Measurements from ENCODE around the gene TWF1.
"Not testable (repeated sequence)": the region's sequence is repeated elsewhere in the genome, so short reads cannot be mapped to it uniquely, and the experiment has no call there.

Gene TWF1

GRCh38 chr12:43805860-43806736, at the start of gene TWF1:
TSS of gene TWF1 (minus strand) at chr12:43806317. CDS start at chr12:43806245, 72 bp downstream.
- FAIRE-seq, result no peak

GRCh38 chr12:43852744-43853143, 46.6 kb upstream of the TWF1 start:
- FAIRE-seq, result no peak

DNA sequence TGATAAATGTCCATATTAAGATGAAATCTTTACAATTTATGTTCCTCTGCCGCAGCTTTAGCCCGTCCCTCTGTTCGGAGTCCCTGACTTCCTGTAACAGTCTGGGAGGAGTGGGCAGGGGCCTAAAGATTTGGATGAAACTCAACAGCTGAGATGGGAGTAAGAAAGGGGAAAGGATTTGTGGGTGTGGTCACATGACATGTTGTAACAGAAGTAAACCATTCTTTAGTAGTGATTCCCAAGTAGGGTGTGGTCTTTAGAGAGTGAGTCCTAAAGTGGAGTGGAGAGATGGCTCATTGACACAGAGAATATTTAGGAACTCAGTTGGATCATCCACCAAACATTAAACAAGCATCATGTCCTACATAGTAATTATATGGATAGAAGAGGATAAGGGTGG, 42.7 kb upstream of the TWF1 start:
- no peak for FAIRE-seq

DNA sequence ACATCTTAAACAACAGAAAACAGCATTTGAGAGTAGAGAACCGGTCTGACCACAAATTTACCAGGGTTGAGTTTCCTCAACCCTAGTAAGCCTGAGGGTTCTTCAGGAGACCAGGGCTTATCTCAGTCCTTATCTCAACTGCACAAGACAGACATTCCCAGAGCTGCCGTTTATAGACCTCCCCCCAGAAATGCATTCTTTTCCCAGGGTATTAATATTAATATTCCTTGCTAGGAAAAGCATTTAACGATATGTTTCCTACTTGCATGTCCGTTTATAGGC, 42.0 kb upstream of the TWF1 start:
- FAIRE-seq, result no peak

DNA sequence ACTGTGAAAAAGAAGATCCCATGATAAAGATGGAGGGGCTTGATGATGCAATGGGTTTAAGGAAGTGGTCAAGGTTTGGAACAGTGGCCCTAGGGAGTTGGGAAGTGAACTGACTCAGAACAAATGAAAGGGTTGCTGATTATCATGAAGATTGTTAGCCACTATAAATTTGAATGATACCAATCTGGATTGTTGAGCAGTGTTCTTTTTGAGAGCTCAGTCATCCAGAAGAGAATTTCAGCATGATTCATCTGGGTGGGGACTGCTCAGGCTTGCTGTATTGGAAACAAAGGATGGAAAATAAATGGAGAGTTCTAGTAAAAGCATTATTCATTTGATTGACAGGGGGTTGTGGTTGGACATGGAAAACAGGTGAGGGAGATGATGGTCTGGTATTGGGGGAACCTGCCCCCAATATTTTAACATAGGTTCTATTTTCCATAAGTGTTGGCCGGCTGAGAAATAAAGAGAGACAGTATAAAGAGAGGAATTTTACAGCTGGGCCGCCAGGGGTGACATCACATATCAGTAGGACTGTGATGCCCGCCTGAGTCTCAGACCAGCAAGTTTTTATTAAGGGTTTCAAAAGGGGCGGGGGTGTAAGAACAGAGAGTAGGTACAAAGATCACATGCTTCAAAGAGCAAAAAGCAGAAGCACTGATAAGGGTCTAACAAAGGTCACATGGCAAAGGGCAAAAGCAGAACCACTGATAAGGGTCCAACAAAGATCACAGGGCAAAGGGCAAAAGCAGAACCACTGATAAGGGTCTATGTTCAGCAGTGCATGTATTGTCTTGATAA, 41.5 kb upstream of the TWF1 start:
- FAIRE-seq, result not testable (repeated sequence)

DNA sequence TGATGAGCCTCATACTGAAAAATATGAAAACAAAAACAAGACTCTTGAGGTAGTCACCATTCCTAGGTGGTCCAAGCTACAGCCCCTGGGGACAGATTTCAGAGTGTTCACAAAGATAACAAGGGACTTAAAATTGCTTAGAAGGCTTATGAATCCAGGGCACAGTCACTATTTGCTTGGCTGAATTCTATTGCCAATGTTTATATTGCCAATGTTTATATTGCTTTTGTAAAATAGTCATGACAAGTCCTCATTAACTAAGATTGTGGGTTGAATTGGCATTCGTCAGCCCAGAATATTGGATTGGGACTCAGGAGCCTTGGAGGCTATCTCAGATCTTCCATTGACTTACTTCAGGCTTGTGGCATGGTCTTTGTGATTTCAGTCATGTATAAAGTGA, 36.1 kb upstream of the TWF1 start:
- no peak for FAIRE-seq

GRCh38 chr12:43841253-43841652, 35.1 kb upstream of the TWF1 start:
- no peak for FAIRE-seq

DNA sequence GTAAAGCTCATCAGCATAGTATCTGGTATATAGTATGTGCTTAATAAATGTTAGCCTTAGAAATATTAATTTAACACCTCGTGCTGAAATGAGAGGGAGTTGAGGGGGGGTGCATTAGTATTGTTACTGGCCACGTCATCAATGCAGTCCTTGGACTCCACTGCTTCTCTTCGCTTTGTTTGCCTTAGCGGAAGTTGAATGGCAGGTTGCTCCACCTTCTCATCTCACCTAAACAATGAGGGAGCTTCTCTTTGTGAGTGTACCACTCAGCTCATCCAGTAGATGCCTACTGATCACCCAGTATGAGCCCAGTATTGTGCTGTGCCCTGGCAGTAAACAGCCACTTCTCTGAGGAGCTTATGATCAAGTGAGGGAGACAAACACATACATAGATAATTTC, 34.2 kb upstream of the TWF1 start:
- FAIRE-seq, result no peak

DNA sequence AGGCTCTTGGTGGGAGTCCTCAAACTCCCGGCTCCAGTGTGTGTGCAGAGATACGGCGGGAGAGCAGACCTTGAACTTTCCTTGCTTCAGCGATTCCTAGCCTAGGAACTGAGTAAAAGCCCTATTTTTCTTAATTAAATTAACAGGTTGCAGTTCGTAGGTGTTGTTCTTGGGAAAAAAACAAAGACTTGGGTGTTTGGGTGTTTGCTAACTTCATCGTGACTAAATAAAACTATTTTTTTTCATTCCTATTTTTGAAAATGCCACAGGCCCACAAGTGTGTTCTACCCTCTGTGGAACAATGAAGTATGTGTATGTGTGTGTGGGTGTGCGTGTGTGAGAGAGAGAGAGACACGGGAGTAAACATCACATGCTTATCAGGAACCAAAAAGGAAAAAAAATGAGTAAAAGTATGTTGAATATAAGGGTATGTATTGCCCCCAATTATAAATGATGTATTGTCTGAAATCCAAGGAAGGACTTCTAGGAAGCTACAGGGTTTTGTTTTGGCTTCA, 30.4 kb upstream of the TWF1 start:
- FAIRE-seq, result no peak

DNA sequence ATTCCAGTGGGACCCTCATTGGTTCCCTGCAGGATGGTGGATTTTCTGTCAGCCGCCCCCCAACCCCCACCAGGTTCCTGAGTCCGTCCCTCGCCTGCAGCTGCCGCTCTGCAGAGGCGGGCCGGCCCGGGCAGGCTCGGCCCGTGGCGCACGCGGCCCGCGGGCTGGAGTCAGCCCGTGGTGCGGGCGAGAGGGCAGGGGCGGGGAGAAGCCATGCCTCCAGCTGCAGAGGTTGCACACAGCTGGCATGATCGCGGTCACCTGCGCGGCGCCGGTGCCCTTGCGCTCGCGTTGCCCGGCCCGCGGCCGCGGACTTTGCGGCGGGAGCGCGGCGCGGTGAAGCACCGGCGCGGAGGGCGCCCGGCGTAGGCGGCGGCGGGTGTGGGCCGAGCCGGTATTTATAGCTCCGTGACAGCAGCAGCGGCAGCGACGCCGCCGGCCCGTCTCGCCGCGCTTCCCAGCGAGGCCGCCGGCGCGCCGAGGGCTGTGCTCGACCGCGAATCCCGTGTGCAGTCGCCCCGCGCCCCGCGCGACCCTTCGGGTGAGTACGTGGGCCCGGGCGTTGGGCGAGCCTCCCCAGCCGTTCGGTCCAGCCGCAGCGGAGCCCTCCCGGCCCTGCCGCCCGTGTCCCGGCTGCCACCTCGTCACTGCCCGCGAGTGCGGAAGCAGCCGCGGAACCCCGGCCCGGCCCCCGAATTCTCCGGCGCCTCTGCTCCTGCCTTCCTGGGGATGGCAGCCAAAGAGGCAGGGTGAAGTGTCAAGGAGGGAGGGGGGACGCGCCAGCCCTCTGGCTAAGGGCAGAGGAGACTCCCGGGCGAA, 29.7 kb upstream of the TWF1 start, which contains the start of gene TMEM117:
TMEM117 (plus strand) TSS at position 426 of the 819 bp plus-strand sequence.
- FAIRE-seq, result no peak

DNA sequence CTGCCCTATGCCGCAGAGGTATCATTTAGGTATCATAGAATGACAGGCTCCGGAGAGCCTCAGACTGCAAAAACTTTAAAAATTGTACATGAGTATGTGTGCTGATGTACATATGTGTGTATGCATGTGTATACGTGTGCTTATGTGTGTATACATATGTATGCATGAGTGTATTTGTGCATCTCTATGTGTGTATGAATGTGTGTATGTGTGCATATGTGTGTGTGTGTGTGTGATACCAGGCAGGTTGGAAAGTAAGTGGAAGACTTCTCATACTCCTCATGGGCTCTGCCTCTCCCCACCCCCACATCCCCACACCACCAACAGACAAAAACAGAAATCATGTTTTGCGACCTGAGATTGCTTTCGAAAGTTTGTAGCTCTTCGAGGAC, 29.1 kb upstream of the TWF1 start:
- no peak for FAIRE-seq

DNA sequence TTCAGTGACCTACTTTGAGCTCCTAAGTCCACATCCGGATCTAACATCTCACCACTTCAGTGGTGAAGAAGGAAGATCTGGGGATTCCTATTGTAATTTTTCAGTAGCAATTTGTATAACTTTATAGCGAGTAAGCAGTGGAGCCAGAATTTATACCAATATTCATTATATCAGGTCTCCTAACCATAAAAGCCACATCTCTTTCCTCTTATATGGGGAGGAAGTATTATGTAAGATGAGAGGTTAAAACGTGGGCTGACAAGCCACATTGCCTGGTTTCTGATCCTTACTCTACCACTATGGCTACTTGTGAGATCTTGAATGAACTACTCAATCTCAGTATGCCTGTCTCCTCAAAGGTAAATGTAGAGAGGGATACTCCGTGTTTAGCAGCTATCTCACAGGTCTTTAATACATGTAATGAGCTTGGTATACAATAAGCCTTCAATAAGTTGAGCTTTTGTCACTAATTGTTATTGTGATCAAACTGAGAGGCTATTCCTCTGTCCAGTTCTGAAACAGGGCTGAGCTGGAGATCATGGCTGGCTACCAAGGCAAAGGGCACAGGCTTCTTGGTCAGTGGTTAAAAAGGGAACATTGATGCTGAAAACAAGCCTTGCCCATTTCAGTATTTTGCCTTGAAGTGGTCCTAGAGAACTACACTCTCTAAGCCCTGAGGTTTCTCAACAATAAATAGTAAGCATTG, 26.5 kb upstream of the TWF1 start:
- no peak for FAIRE-seq

DNA sequence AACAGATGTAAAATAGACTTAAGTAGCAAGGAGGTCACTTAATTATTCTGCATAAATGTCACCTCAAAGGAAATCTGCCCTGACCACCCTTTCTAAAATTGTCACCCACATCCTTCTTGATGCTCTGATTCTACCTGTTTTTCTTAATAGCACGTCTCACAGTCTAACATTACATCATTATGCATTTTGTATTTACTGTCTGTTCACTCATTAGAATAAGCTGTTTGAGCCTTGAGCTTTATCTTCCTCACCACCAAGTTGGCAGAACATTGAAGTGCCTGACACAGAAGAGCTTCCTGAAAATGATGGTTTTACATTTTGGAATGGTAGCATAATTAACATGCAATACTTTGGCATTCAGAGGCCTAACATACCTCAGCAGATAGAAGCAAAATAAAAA, 21.0 kb upstream of the TWF1 start:
- FAIRE-seq, result no peak

- no peak for FAIRE-seq
These were observed 20.6 kb upstream of the TWF1 start for GRCh38 chr12:43826681-43827080.

GRCh38 chr12:43824207-43824775, 18.2 kb upstream of the TWF1 start:
- no peak for FAIRE-seq

GRCh38 chr12:43816168-43816567, 10.1 kb upstream of the TWF1 start:
- FAIRE-seq, result no peak

DNA sequence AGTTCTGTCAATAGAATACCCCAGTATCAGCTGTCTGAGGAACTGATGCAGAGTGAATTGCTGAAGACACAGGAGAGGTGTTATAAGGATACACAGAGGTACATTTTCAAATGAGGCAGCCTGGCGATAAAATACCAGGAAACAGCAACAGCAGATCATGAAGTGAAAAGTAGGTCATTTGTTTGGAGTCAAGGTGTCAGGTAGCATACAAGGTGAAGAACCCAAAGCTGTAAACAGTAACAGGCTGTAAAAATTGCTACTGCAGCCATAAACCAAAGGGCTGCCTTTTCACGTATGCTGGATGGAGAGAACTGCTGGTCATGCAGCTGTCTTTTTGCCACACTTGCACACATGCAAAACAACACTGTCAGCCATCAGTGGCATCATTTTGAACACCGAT, 9.3 kb upstream of the TWF1 start:
- no peak for FAIRE-seq

- FAIRE-seq, result no peak
These were observed 6.8 kb upstream of the TWF1 start for GRCh38 chr12:43812926-43813325.

GRCh38 chr12:43812057-43812456, 5.9 kb upstream of the TWF1 start:
- FAIRE-seq, result no peak

DNA sequence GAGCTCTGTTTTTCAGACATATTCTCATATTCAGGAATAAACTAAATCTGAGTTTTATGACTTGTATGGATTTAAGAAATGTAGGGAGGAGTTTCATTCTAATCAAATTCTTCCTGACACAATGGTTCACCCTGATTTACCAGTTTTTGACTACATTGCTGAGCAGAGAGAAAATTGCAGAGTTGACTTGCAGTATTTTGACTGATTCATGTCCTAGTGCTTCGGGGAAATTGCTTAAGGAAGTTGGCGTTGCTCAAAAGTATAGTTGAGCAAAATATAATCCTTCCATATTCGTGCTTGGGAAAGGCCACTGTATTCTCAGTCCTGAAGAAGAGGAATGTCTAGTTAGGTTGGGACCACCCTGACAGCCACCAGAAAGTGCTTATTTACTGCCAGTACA, 1.3 kb upstream of the TWF1 start:
- FAIRE-seq, result no peak

DNA sequence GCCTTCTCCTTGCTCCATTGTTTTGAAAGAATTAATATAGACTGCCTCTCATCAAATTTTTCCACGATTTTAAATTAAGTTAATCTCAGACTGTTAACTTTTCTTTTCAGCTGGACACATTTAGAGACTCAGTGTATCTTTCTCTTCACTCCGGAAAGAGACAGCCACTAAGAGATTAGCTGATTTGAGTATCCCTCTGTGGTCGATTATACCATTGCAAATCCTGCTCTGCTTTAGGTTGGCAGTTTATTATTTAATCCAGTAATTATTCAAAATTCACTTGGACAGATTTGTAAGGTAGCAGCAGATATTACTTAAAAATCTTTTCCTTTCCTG, 588 bp upstream of the TWF1 start:
- no peak for FAIRE-seq

DNA sequence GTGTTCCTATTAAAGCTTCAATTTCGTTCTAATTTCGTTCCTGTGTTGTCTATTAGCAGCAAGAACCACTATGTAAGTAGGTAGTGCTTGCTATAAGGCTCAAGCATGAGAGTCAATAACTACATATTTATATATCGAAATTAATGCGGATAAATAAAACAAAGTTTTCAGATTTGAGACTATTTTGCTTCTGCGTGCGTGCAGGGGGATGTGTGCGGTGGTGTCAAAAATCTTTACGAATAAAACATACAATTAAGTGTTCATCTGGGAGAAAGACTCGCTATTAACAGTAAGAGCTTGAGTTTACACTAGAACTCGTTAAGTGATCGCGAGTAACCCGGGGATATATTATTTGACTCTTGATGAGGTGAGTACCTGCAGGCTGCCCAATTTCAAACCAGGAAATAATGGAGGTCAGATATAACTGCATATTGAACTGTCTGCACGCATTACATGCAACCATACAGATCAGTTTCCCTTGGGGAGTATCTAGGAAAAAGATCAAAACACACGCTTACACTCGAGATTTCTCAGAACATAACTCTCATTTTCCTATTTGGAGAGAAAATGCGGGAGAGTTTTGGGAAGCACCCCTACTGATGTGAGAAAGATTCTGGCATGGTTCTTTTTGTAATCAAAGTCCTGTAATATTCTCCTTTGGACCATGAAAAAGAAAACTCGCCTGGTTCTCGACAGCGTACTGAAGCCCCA, 813 bp downstream of the TWF1 start:
- FAIRE-seq, result no peak

Measured in TTC549 (cell line).